Embryonic facial prominence (tissue), 1 donor: Measurements from ENCODE around the gene MLLT10.

ENCODE experiments used
- DNase-seq: peaks from one replicate; pipeline ENCODE4 v3.0.0-alpha.2; 2016; ENCODE audit errors: extremely low spot score

Gene MLLT10

GRCh38 chr10:21737106-21737505 is 203.1 kb downstream of the MLLT10 start:
- no peak for DNase-seq

- no peak for DNase-seq
Measured at GRCh38 chr10:21740989-21741388, 207.0 kb downstream of the MLLT10 start.

- no peak for DNase-seq
Measured at GRCh38 chr10:21742740-21743412, 208.8 kb downstream of the MLLT10 start.

- DNase-seq: no peak
Measured at GRCh38 chr10:21744223-21744622, 210.2 kb downstream of the MLLT10 start.

- DNase-seq: no peak
Measured at GRCh38 chr10:21746118-21746517, 212.1 kb downstream of the MLLT10 start.

GRCh38 chr10:21747809-21748208 is 213.8 kb downstream of the MLLT10 start:
- no peak for DNase-seq

GRCh38 chr10:21749788-21750187 is 215.8 kb downstream of the MLLT10 start:
- DNase-seq: no peak

- no peak for DNase-seq
Measured at GRCh38 chr10:21750424-21750823, 216.4 kb downstream of the MLLT10 start.

GRCh38 chr10:21751341-21752310 is 217.6 kb downstream of the MLLT10 start:
- no peak for DNase-seq

GRCh38 chr10:21753497-21754270 is 219.7 kb downstream of the MLLT10 start:
- DNase-seq: no peak

- DNase-seq: no peak
Measured at GRCh38 chr10:21754410-21755011, 220.5 kb downstream of the MLLT10 start.

GRCh38 chr10:21756707-21757106 is 222.7 kb downstream of the MLLT10 start:
- DNase-seq: no peak

- no peak for DNase-seq
Measured at GRCh38 chr10:21757185-21757901, 223.3 kb downstream of the MLLT10 start.

GRCh38 chr10:21758239-21758638 is 224.2 kb downstream of the MLLT10 start:
- DNase-seq: no peak

GRCh38 chr10:21758696-21759095 is 224.7 kb downstream of the MLLT10 start:
- DNase-seq: no peak

GRCh38 chr10:21759232-21759631 is 225.2 kb downstream of the MLLT10 start:
- no peak for DNase-seq

GRCh38 chr10:21760332-21760731 is 226.3 kb downstream of the MLLT10 start:
- no peak for DNase-seq

- no peak for DNase-seq
Measured at GRCh38 chr10:21764466-21765189, 230.6 kb downstream of the MLLT10 start.

GRCh38 chr10:21769041-21769440 is 235.0 kb downstream of the MLLT10 start:
- no peak for DNase-seq

GRCh38 chr10:21771219-21771618 is 237.2 kb downstream of the MLLT10 start:
- DNase-seq: no peak
